Measurements from ENCODE around the gene FAM120A. TPM values are rescaled to one million over a fixed set of nuclear protein-coding genes. Genes with fewer than 3 reads are reported as not detected.

FAM120A gene
- total and polyA plus RNA-seq, 9 of the 15 experiments (the other 6 are each of a cell fraction or from before 2014, with no cell fraction given): 8.7 to 71.0 (median 42.2) TPM

DNA sequence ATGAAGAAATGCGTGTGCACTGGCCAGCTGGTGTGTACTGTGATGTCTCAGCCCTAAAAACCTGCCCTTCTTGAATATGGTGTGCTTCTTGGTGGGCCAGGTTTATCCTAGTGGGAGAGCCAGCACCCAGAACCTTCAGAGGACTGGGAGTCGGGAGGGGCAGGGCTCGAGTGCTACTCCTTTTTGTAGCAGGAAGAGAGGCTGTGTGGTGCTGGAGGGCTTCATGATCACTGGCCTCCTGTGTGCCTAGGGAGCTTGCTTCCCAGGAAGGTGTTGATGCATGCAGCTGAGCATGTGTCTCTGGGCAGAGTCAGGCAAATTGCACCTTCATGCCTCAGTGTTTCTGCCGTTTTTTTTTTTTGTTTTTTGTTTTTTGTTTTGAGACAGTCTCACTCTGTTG is 144.9 kb downstream of the FAM120A start:
- no TSS peak for BruUV-seq (replicated peaks)
- WGBS (ENCODE audit: insufficient coverage, low coverage, missing lambda C conversion rate): 22% methylated on average over 4 of the region's 4 CpGs
- CTCF ChIA-PET (ENCODE audit: low intra/inter-chr PET ratio): no interaction called here
- TF ChIP-seq, protein P1, sequence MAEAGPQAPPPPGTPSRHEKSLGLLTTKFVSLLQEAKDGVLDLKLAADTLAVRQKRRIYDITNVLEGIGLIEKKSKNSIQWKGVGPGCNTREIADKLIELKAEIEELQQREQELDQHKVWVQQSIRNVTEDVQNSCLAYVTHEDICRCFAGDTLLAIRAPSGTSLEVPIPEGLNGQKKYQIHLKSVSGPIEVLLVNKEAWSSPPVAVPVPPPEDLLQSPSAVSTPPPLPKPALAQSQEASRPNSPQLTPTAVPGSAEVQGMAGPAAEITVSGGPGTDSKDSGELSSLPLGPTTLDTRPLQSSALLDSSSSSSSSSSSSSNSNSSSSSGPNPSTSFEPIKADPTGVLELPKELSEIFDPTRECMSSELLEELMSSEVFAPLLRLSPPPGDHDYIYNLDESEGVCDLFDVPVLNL (CRISPR knock-in tag; IDR thresholded peaks at IDR 0.05; ENCODE audit: low read depth): no peak
- TF ChIP-seq, protein P2, sequence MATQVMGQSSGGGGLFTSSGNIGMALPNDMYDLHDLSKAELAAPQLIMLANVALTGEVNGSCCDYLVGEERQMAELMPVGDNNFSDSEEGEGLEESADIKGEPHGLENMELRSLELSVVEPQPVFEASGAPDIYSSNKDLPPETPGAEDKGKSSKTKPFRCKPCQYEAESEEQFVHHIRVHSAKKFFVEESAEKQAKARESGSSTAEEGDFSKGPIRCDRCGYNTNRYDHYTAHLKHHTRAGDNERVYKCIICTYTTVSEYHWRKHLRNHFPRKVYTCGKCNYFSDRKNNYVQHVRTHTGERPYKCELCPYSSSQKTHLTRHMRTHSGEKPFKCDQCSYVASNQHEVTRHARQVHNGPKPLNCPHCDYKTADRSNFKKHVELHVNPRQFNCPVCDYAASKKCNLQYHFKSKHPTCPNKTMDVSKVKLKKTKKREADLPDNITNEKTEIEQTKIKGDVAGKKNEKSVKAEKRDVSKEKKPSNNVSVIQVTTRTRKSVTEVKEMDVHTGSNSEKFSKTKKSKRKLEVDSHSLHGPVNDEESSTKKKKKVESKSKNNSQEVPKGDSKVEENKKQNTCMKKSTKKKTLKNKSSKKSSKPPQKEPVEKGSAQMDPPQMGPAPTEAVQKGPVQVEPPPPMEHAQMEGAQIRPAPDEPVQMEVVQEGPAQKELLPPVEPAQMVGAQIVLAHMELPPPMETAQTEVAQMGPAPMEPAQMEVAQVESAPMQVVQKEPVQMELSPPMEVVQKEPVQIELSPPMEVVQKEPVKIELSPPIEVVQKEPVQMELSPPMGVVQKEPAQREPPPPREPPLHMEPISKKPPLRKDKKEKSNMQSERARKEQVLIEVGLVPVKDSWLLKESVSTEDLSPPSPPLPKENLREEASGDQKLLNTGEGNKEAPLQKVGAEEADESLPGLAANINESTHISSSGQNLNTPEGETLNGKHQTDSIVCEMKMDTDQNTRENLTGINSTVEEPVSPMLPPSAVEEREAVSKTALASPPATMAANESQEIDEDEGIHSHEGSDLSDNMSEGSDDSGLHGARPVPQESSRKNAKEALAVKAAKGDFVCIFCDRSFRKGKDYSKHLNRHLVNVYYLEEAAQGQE (IDR thresholded peaks at IDR 0.05; ENCODE audit: borderline replicate concordance): no peak
- TF ChIP-seq, protein P2 (CRISPR knock-in tag; IDR thresholded peaks at IDR 0.05; ENCODE audit: low read depth): no peak
- TF ChIP-seq ZNF695 (CRISPR knock-in tag; IDR thresholded peaks at IDR 0.05) (no peak), GATAD2A (IDR thresholded peaks at IDR 0.05) (no peak), YBX1 (IDR thresholded peaks at IDR 0.05) (no peak), TRIM28 (IDR thresholded peaks at IDR 0.05) (no peak), ZNF134 (CRISPR knock-in tag; conservative IDR thresholded peaks at IDR 0.05) (no peak), STAT5A (IDR thresholded peaks at IDR 0.05; ENCODE audit: borderline replicate concordance, low read length) (no peak), ZNF239 (CRISPR knock-in tag; IDR thresholded peaks at IDR 0.05) (no peak), CBFA2T3 (IDR thresholded peaks at IDR 0.05) (no peak), ZFX (CRISPR knock-in tag; IDR thresholded peaks at IDR 0.05) (no peak)
- TF ChIP-seq, protein P3, sequence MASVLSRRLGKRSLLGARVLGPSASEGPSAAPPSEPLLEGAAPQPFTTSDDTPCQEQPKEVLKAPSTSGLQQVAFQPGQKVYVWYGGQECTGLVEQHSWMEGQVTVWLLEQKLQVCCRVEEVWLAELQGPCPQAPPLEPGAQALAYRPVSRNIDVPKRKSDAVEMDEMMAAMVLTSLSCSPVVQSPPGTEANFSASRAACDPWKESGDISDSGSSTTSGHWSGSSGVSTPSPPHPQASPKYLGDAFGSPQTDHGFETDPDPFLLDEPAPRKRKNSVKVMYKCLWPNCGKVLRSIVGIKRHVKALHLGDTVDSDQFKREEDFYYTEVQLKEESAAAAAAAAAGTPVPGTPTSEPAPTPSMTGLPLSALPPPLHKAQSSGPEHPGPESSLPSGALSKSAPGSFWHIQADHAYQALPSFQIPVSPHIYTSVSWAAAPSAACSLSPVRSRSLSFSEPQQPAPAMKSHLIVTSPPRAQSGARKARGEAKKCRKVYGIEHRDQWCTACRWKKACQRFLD (CRISPR knock-in tag; IDR thresholded peaks at IDR 0.05): no peak

More for the DNA sequence above, 144.9 kb downstream of the FAM120A start:
- in situ Hi-C loops (cut with MboI) (no loop called here), intact Hi-C loops (cut with micrococcal nuclease) (no loop called here)
- Histone ChIP-seq H4K20me1 (replicated peaks; ENCODE audit: control insufficient read depth, insufficient read depth, low read length) (peaks cover 17% of the 10 kb centered on the region; the same call in 1 of the 2 replicates), H3K9ac (ENCODE audit: insufficient read depth in 1 of 2, low read depth in 2 of 2, low read length in 2 of 2) (no peak overlapping the region), H3K4me2 (ENCODE audit: insufficient read depth, low read length) (no peak overlapping the region), H2AFZ (ENCODE audit: low read depth, low read length) (no peak overlapping the region), H3K4me1 (replicated peaks in 1 of 2; ENCODE audit: control insufficient read depth in 2 of 2, insufficient read depth in 2 of 2, low read length in 2 of 2) (peaks cover 27 to 29% of the 10 kb centered on the region in 2 experiments), H3K79me2 (ENCODE audit: control insufficient read depth, insufficient read depth, low read length) (peaks cover 29% of the 10 kb centered on the region), H3K9me1 (ENCODE audit: control insufficient read depth, insufficient read depth, low read length) (no peaks in the 10 kb centered on the region), H3K27me3 (ENCODE audit: control insufficient read depth in 2 of 2, insufficient read depth in 2 of 2, low read length in 2 of 2) (no peaks in the 10 kb centered on the region), H3K4me3 (no peak overlapping the region), H3K27ac (ENCODE audit: extremely low read depth, low read depth, low read length) (no peak overlapping the region), H3K9me3 (replicated peaks; ENCODE audit: control insufficient read depth, insufficient read depth, low read depth, low read length) (no peaks in the 10 kb centered on the region), H3K36me3 (ENCODE audit: control insufficient read depth, insufficient read depth, low read length) (no peaks in the 10 kb centered on the region)
- DNase-seq (ENCODE audit: extremely low read depth in 1 of 4, low spot score in 3 of 4) (no peak), FAIRE-seq (no peak), ATAC-seq (no peak)
- POLR2A ChIA-PET: no interaction called here
